HFF-Myc (cell line): ENCODE measurements around the gene HDLBP.

Experiments
- DNase-seq: peaks from one replicate; pipeline ENCODE4 v3.0.0-alpha.2; 2011; ENCODE audit warnings: low read depth; ENCODE audit errors: extremely low read depth
- H3K4me3 ChIP-seq: replicated peaks from 2 replicates; pipeline ENCODE4 v1.5.1; 2011; ENCODE audit warnings: low read depth, mild to moderate bottlenecking, control low read depth, low read length
- CTCF ChIP-seq: IDR thresholded peaks from 2 replicates; pipeline ENCODE4 v1.5.1; 2012; ENCODE audit warnings: mild to moderate bottlenecking, low read depth, low read length, control low read depth; ENCODE audit errors: missing control alignments

HDLBP gene

DNA sequence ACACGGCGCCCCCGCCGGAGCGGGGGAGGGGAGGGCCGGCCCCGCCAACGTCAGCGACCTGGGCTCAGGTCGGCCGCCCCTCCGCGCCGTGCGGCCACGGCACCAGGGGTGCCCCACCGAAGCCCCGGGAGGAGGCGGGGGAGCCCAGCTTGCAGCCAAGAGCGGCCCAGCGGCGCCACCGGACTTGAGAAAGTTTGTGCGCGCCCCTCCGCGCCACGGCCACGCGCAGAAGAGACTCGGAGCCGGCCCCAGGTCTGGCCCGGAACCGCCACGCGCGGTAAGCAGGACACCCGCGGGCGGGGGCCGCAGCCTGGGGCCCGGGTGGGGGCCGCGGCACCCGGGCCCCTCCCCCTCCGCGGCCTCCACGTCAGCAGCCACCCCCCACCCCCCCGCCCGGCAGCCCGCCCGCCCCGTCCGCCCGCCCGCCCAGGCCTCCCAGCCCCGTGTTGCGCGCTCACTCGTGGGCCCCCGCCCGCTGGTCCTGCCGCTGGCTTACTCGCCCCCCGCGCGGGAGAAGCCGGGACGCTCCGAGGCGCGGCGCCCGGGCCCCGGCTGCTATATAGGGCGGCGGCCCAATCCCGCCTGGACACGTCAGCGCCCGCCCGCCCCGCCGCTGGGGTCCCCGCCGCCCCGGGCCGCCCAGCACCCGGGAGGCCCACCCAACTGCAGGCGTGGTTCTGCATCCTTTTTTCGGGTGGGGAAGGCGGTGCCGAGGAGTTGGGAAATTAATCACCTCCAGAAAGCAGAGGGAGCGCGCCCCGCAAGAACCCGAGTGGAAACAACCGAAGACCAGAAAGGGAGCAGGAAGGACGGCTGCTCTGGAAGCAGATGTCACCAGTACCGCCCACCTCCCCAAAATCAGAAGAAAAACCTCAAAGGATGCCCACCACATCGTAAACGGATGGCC is 42.9 kb downstream of the HDLBP start:
- no peak for TF ChIP-seq CTCF
- H3K4me3 ChIP-seq, result peak overlapping the region; percentile 66
- DNase-seq, result no peak

DNA sequence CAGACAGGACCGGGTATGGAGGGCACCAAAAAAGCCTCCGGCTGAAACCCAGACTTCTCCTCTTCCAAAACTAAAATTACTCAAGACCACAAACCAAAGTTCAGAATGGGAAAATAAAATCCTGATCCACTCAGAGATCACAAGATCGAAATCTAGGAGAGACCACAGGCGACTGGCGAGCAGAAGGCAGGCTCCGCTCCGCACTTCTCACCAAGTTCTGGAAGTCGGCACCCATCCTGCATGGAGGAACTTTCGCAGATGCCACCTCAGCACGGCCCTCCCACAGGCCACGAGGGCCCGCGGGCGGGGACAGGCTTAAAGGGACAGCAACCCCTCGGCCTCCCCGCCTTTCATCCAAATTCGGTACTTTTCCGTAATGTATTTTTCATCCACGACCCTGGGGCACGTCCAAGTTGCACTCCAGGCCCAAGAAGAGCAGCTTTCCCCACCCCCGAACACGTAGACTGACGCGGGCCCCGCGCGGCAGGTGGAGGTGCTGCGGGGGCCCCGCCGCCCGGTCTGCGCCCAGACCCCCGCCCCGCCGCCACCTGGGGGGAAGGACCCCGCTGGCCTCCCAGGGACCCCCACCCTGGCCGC is 43.7 kb downstream of the HDLBP start:
- no peak for DNase-seq
- H3K4me3 ChIP-seq, result peak overlapping the region; percentile 66
- no peak for TF ChIP-seq CTCF

- peak overlapping the region; percentile 66 for H3K4me3 ChIP-seq
- no peak for TF ChIP-seq CTCF
- no peak for DNase-seq
These were observed 44.9 kb downstream of the HDLBP start for GRCh38 chr2:241270531-241270930.

- no peak for DNase-seq
- no peak for TF ChIP-seq CTCF
- peak overlapping the region; percentile 66 for H3K4me3 ChIP-seq
These were observed 45.6 kb downstream of the HDLBP start for GRCh38 chr2:241269707-241270520.

GRCh38 chr2:241268716-241269445 is 46.6 kb downstream of the HDLBP start:
- no peak for TF ChIP-seq CTCF
- peak overlapping the region; percentile 66 for H3K4me3 ChIP-seq
- peak; percentile 73 for DNase-seq

GRCh38 chr2:241268306-241268705 is 47.2 kb downstream of the HDLBP start:
- no peak overlapping the region for H3K4me3 ChIP-seq
- TF ChIP-seq CTCF, result no peak
- DNase-seq, result no peak
